HCT116 (cell line): ENCODE data around the gene SLFNL1. TPM values are rescaled to one million over a fixed set of nuclear protein-coding genes. Genes with fewer than 3 reads are reported as not detected.

Experiments
- ATAC-seq: fragments of 200-7000 bp; cut with Tn5 transposase; 2 replicates; pipeline ENCODE4 v1.9.1; 2020; ENCODE audit warnings: mild to moderate bottlenecking, moderate library complexity
- BruUV-seq: library from RNA; stranded (reverse); fragments of 400-500 nt; replicated peaks from 2 replicates; lab custom pipeline; 2021; lab: Mats Ljungman, UMichigan
- CTCF ChIA-PET: fragments of 300-600 bp; sonication (Branson Sonifier 250); formaldehyde crosslinking; loops from one replicate; lab custom pipeline; 2021; ENCODE audit warnings: antibody characterized with exemption; lab: Charles Lee
- POLR2A ChIA-PET: fragments of 300-600, 350-600 bp; sonication (Branson Sonifier 250); formaldehyde crosslinking; loops from one replicate; lab custom pipeline; 2021; ENCODE audit warnings: antibody characterized with exemption; lab: Charles Lee
- RAD21 ChIA-PET, 2 experiments: fragments of 300-600 bp; sonication (Branson Sonifier 250); formaldehyde crosslinking; loops; one replicate each; lab custom pipeline; 2023; ENCODE audit warnings: low total read pairs in 2 of 2; ENCODE audit not compliant: uncharacterized antibody in 2 of 2, unreplicated experiment in 2 of 2, low non-redundant PET in 1 of 2; lab: Charles Lee
- DNase-seq: peaks from one replicate; pipeline ENCODE4 v3.0.0-alpha.2; 2010; ENCODE audit warnings: low read depth, low spot score
- H2AFZ ChIP-seq: fragments of 200-600 bp; shearing (Covaris generic), sonication (generic); 2 replicates; pipeline ENCODE4 v1.6.1; 2017; ENCODE audit warnings: low read depth, mixed run types, mixed read lengths, antibody characterized with exemption, low read length; ENCODE audit not compliant: poor library complexity, severe bottlenecking
- H3K27ac ChIP-seq: 2 replicates; pipeline ENCODE4 v1.5.1; 2012; ENCODE audit warnings: low read depth, low read length
- H3K27me3 ChIP-seq: fragments of 200-600 bp; sonication (generic); 2 replicates; pipeline ENCODE4 v1.6.1; 2016; ENCODE audit warnings: mixed run types, low read length, mixed read lengths; ENCODE audit not compliant: insufficient read depth
- H3K36me3 ChIP-seq, 2 experiments: fragments of 200-500 bp in 1 of 2; fragments of 200-600 bp in 1 of 2; sonication (Bioruptor generic) in 1 of 2; sonication (generic) in 1 of 2; 2 replicates each; pipeline versions ENCODE4 v1.5.1 to v1.6.1; 2014 to 2016; ENCODE audit warnings: low read length in 2 of 2, inconsistent platforms in 1 of 2, mixed read lengths in 1 of 2, mixed run types in 1 of 2; ENCODE audit not compliant: insufficient read depth in 2 of 2, control insufficient read depth in 1 of 2
- H3K4me1 ChIP-seq, 2 experiments: fragments of 200-600 bp in 1 of 2; sonication (generic) in 1 of 2; 2 replicates each; pipeline versions ENCODE4 v1.5.1 to v1.6.1; 2012 to 2017; ENCODE audit warnings: low read length in 2 of 2, inconsistent platforms in 1 of 2, mild to moderate bottlenecking in 1 of 2, mixed read lengths in 1 of 2, mixed run types in 1 of 2, moderate library complexity in 1 of 2; ENCODE audit not compliant: insufficient read depth in 2 of 2, control insufficient read depth in 1 of 2
- H3K4me2 ChIP-seq: fragments of 200-600 bp; sonication (generic); 2 replicates; pipeline ENCODE4 v1.6.1; 2017; ENCODE audit warnings: mixed run types, low read length, mixed read lengths
- H3K4me3 ChIP-seq, 2 experiments: fragments of 200-600 bp in 1 of 2; sonication (generic) in 1 of 2; replicated peaks in 1 of 2; 2 replicates each; pipeline ENCODE4 v1.5.1; 2011 to 2016; ENCODE audit warnings: low read length in 2 of 2, control low read depth in 1 of 2, low read depth in 1 of 2, mild to moderate bottlenecking in 1 of 2, mixed read lengths in 1 of 2, mixed run types in 1 of 2
- H3K79me2 ChIP-seq: fragments of 200-600 bp; sonication (generic); 2 replicates; pipeline ENCODE4 v1.6.1; 2017; ENCODE audit warnings: mild to moderate bottlenecking, mixed run types, low read length, moderate library complexity, mixed read lengths; ENCODE audit not compliant: insufficient read depth
- H3K9ac ChIP-seq: fragments of 200-600 bp; sonication (generic); 2 replicates; pipeline ENCODE4 v1.6.1; 2016; ENCODE audit warnings: low read length, mixed read lengths
- H3K9me2 ChIP-seq: fragments of 200-600 bp; sonication (generic), shearing (Covaris generic); 2 replicates; pipeline ENCODE4 v1.6.1; 2017; ENCODE audit warnings: mixed run types, mild to moderate bottlenecking, moderate library complexity; ENCODE audit not compliant: insufficient read depth
- H3K9me3 ChIP-seq, 2 experiments: fragments of 200-500 bp in 1 of 2; fragments of 200-600 bp in 1 of 2; sonication (Bioruptor generic) in 1 of 2; sonication (generic) in 1 of 2; 2 replicates each; pipeline ENCODE4 v1.6.1; 2014 to 2017; ENCODE audit warnings: low read length in 2 of 2, mixed read lengths in 2 of 2, inconsistent platforms in 1 of 2, low read depth in 1 of 2, mild to moderate bottlenecking in 1 of 2, mixed run types in 1 of 2, moderate library complexity in 1 of 2; ENCODE audit not compliant: control insufficient read depth in 1 of 2, insufficient read depth in 1 of 2
- H4K20me1 ChIP-seq: fragments of 200-600 bp; sonication (generic), shearing (Covaris generic); 2 replicates; pipeline ENCODE4 v1.6.1; 2017; ENCODE audit warnings: mixed run types, mild to moderate bottlenecking, moderate library complexity; ENCODE audit not compliant: insufficient read depth
- CBX3 ChIP-seq: IDR thresholded peaks from 2 replicates; pipeline ENCODE4 v1.6.1; 2012; ENCODE audit warnings: low read depth
- CTCF ChIP-seq, 3 experiments: fragments of 200-600 bp in 1 of 3; sonication (generic) in 1 of 3; IDR thresholded peaks in 2 of 3; conservative IDR thresholded peaks in 1 of 3; 2 replicates each; pipeline ENCODE4 v1.5.1; 2012 to 2017; ENCODE audit warnings: low read depth in 2 of 3, low read length in 2 of 3, antibody characterized with exemption in 1 of 3, borderline replicate concordance in 1 of 3, control low read depth in 1 of 3, mild to moderate bottlenecking in 1 of 3, mixed read lengths in 1 of 3, mixed run types in 1 of 3, moderate library complexity in 1 of 3; ENCODE audit not compliant: insufficient read depth in 1 of 3
- EGR1 ChIP-seq: IDR thresholded peaks from 2 replicates; pipeline ENCODE4 v1.6.1; 2012; ENCODE audit warnings: low read depth
- EZH2 ChIP-seq: fragments of 200-600 bp; sonication (generic); IDR thresholded peaks from 2 replicates; pipeline ENCODE4 v1.6.1; 2017; ENCODE audit warnings: antibody characterized with exemption, mixed run types
- MAX ChIP-seq: IDR thresholded peaks from 2 replicates; pipeline ENCODE4 v1.6.1; 2012
- POLR2A ChIP-seq: IDR thresholded peaks from 2 replicates; pipeline ENCODE4 v1.7.0; 2011; ENCODE audit warnings: borderline replicate concordance; ENCODE audit not compliant: insufficient read depth, insufficient read length; ENCODE audit errors: extremely low read depth
- POLR2AphosphoS5 ChIP-seq: IDR thresholded peaks from 2 replicates; pipeline ENCODE4 v1.6.1; 2011; ENCODE audit warnings: mild to moderate bottlenecking, low read depth, low read length, moderate library complexity
- REST ChIP-seq: IDR thresholded peaks from 2 replicates; pipeline ENCODE4 v1.6.1; 2012; ENCODE audit warnings: low read depth
- SIN3A ChIP-seq: IDR thresholded peaks from 2 replicates; pipeline ENCODE4 v1.6.1; 2012; ENCODE audit warnings: low read depth
- SP1 ChIP-seq: IDR thresholded peaks from 2 replicates; pipeline ENCODE4 v1.6.1; 2012; ENCODE audit warnings: low read depth
- ZFX ChIP-seq: fragments of 450-650 bp; IDR thresholded peaks from 2 replicates; pipeline ENCODE4 v1.6.1; 2017
- intact Hi-C: fragments of 100-400 bp; cut with micrococcal nuclease; formaldehyde crosslinking; loops from 2 replicates; pipeline ENCODE4 v1.10.0; 2022
- total RNA-seq: library from RNA; stranded (reverse); gene quantifications from one replicate; pipeline ENCODE4 v1.2.1, GENCODE V29; 2021; ENCODE audit not compliant: unreplicated experiment

Gene SLFNL1
- total RNA-seq, 1 experiment from 2014 or later: 0.20 TPM

GRCh38 chr1:40980068-40980452, 41.5 kb downstream of the SLFNL1 start:
- Histone ChIP-seq H2AFZ (no peak overlapping the region), H3K4me1 (peaks cover 7 to 40% of the 10 kb centered on the region in 2 experiments; a peak in 3 of 4 replicates), H3K27me3 (no peaks in the 10 kb centered on the region), H3K4me3 (peak overlapping the region; percentile 74 to 79), H4K20me1 (peaks cover 18% of the 10 kb centered on the region; the same call in 1 of the 2 replicates), H3K36me3 (peaks cover 15 to 24% of the 10 kb centered on the region in 2 experiments), H3K9me2 (no peaks in the 10 kb centered on the region), H3K9ac (peak overlapping the region; percentile 97), H3K4me2 (peak overlapping the region; percentile 92), H3K79me2 (peaks cover 51% of the 10 kb centered on the region), H3K9me3 (no peaks in the 10 kb centered on the region), H3K27ac (peak overlapping the region; percentile 84)
- ChIA-PET CTCF (interaction anchor here (0.9 to 2.0 kb wide), 2 partner anchors 24 to 29 kb away, joined by 3 to 5 read pairs; no protein-coding TSS in a partner anchor), RAD21 (no interaction called here), POLR2A (interaction anchor here (0.7 to 1.5 kb wide), 4 partner anchors 14 to 34 kb away, joined by 3 to 6 read pairs (median 4); no protein-coding TSS in a partner anchor)
- no peak for TF ChIP-seq MAX
- TF ChIP-seq ZFX: peak; percentile 94
- DNase-seq (no peak), ATAC-seq (peak; percentile 18)
- intact Hi-C loops: no loop called here
- no TSS peak for BruUV-seq

GRCh38 chr1:40979241-40980067, 42.1 kb downstream of the SLFNL1 start, which contains the start of gene CTPS1:
Gene CTPS1, plus strand, starts transcription at chr1:40979696. Its CDS starts 3,595 bp downstream, at chr1:40983291.
- H3K4me2 ChIP-seq: peak within 1 kb of the TSS; percentile 92
- peak within 1 kb of the TSS; percentile 84 for H3K27ac ChIP-seq
- BruUV-seq: no TSS peak
- peaks cover 45% of the 10 kb centered on the region for H3K79me2 ChIP-seq
- H3K9me2 ChIP-seq: no peaks in the 10 kb centered on the region
- no peaks in the 10 kb centered on the region for H3K27me3 ChIP-seq
- RAD21 ChIA-PET: no interaction called here
- H3K4me1 ChIP-seq: peaks cover 7 to 45% of the 10 kb centered on the region in 2 experiments; a peak in 3 of 4 replicates
- H3K9me3 ChIP-seq: no peaks in the 10 kb centered on the region
- H3K4me3 ChIP-seq: peak within 1 kb of the TSS; percentile 74 to 79
- H2AFZ ChIP-seq: peak within 1 kb of the TSS; percentile 37
- H3K9ac ChIP-seq: peak within 1 kb of the TSS; percentile 97
- ATAC-seq: peak; percentile 89
- peak; percentile 82 for DNase-seq
- peaks cover 9 to 17% of the 10 kb centered on the region in 2 experiments for H3K36me3 ChIP-seq
- POLR2A ChIA-PET: interaction anchor here (1.3 to 1.5 kb wide), 3 partner anchors 13 to 34 kb away, joined by 3 to 6 read pairs (median 4); no protein-coding TSS in a partner anchor
- CTCF ChIA-PET: interaction anchor here (0.9 to 2.0 kb wide), 4 partner anchors 24 to 31 kb away, joined by 3 to 7 read pairs (median 4); no protein-coding TSS in a partner anchor
- intact Hi-C loops: no loop called here
- peaks cover 12% of the 10 kb centered on the region; the same call in 1 of the 2 replicates for H4K20me1 ChIP-seq
- TF ChIP-seq POLR2AphosphoS5 (peak; percentile 90), REST (no peak), EZH2 (no peak), SIN3A (peak; percentile 70; the same call in 1 of the 2 replicates), EGR1 (peak; percentile 67), MAX (peak; percentile 84), CBX3 (peak; percentile 65), SP1 (peak; percentile 86), POLR2A (peak; percentile 62), CTCF (IDR thresholded peaks at IDR 0.05 in 2 of 3, conservative IDR thresholded peaks at IDR 0.05 in 1 of 3; ENCODE audit: borderline replicate concordance in 1 of 3, insufficient read depth in 1 of 3, low read depth in 2 of 3, low read length in 2 of 3) (peak in 1 of 3 experiments; percentile 25; a peak in 3 of 6 replicates)
